NCI-H2227 (cell line): ENCODE data around the gene HOXC10.

Experiments
- DNase-seq: peaks from one replicate; lab custom pipeline; 2025; ENCODE audit not compliant: unreplicated experiment; lab: John Stamatoyannopoulos, UW

HOXC10 gene

DNA sequence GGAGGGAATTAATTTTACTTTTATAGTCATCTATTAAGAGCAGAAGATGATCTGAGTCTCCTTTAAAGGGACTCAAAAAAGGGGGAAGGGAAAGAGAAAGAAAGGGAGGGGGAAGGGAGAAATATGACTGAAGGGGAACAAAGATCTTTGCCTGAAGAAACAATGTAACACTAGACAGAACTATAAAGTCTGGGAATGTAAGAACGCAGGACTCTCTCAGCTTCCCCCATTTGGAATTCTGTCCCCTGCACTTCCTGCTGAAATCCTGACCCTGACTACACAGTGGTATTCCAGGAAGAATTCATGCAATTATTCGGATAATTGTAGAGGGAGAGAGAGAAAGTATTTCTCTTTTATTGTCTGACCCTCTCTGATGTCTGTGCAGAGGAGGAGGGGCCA, 20.6 kb upstream of the HOXC10 start:
- no peak for DNase-seq

DNA sequence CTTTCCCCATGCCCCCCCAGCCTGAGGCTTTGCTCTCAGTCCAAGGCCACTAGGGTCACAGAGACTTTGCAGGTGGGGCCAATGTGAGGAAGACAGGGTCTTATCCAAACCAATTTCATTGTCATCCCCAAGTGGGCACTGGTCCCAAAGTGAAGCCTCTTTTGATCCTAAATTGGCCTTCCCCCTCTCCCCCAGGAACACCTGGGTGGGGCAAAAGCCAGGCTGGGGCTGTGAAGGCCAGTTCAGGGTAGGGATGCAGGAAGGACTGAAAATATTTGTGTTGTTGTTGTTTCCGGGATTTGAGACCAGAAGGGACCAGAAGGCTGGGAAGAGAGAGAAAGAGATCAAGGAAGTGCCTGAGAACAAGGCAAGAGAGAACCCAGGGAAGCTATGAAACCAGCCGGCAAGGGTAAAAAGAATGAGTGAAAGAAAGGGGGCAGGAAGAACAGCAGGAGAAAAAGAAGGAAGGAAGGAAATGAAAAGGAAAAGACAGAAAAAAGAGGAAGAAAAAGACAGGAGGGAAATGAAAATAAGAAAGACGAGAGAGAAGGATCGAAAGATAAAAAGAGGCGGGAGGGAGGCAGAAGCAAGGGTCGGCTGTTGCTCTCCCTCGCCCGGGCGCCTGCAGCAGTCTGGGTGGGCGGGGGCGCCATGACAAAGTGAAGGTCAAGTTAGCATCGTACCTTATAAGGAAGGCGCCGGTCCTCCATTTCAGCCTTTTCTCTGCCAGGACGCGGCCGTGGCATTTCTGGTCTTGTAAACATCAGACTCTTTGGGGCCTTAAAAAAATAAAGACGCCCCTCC, 19.5 kb upstream of the HOXC10 start:
- DNase-seq: no peak

DNA sequence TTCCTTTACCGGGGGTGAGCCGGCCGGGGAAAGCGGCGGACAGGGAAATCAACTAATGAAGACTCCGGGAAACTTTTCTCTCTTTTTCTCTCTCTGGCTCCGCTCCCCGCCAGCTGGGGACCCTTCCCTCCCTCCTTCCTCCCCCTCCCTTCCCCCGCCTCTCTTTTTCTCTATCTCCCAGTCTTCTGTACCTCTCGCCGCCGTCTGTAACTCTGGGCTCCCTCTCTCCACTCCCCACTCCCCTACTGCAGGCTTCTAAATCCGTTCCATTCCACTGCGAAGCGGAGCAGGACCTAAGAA, 18.9 kb upstream of the HOXC10 start:
- no peak for DNase-seq

DNA sequence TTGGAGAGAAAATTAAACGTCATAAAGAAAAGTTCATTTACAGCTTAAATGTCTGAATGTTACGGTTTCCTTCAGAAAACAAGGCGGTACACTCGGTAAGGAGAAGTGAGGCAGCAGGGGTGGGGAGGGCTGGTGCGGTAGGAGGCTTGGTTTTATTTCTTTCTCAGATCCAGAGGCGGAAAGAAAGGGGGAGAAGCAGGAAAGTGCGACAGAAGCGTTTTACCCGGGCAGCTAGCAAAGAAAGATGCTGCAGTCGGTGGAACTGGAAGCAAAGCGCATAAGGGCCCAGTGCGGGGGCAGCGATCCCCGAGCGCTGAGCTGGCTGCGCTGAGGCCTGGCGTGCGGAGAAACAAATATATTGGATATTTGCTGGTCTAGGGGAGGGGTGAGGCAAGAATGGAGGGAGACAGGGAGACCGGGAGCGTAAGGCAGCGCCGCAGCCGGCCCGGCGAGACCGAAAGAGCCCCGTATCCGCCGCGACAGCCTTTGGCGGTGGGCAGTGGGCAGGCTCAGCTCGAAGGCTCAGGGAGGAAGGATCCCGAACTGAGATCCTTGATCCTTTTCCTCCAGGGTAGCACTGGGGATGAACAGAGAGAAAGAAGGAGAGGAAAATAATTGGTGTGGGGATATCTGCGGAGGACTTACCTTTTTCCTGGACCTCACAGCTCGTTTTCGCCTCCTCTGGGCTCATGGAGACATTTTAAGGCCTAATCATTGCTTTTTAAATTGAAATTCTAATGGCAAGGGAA, 18.4 kb upstream of the HOXC10 start:
- no peak for DNase-seq

DNA sequence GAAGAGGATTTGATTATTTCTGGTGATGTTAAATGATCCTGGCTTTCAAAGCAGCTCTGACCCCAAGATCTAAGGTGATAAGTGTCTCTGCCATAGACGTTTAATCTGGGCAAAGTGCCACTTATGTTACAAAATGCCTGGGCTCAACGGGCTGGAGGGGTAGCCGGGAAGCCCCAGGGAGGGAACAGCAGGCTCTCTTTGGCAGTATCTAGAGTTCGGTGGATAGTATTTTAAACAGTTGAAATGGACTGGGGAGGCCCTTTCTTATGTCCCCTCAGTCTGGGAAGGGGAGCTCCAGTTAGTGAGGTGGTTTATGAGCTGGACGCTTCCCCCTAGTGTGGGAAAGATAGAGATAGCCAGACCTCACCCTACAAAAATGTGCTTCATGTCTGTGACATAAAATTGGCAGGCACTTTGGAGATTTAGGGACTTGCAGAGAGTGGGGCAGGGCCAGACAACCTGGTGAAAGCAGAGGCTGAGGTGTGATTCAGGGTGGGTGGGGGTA, 17.5 kb upstream of the HOXC10 start:
- no peak for DNase-seq

DNA sequence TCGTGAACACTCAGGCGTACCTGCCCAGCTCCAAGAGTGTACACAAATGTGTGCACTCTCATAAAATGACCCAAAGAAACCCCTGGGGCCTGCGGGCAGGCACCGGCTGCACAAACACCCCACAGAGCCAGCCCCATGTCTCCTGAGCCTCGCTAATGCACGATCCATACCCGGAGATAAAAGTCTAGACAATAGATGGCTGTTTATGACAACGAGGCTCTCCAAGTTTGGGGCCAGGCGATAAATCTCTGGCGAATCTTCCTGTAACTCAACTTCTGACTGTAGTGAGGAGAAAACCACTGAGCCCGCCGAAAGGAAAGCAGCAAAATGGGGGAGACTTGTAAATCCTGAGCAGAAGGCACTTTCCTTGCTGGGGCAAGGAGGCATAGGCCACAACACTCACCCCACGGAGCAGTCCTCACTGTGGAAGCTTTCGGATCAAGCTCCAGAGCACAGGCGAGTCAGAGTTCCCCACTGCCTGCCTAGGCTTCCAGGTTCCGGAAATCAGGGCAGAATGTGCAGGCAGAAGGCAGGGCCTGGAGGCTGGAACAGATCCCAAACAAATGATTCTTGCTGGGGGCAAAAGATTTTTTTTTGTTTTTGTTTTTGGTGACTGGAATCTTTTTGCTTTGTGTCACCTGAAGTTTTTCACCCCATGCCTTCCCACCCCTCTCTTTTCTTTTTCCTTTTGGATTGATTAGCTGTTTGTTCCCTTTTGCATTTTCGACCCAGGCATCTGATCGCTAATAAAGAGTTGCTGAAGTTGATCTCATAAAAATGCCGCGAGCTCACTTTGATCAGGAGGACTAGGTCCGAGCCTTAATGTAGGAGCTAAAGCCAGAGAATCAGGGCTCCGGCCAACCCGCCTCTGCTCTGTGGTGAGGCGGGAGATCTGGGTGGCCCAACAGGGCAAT, 16.5 kb upstream of the HOXC10 start:
- DNase-seq: no peak

DNA sequence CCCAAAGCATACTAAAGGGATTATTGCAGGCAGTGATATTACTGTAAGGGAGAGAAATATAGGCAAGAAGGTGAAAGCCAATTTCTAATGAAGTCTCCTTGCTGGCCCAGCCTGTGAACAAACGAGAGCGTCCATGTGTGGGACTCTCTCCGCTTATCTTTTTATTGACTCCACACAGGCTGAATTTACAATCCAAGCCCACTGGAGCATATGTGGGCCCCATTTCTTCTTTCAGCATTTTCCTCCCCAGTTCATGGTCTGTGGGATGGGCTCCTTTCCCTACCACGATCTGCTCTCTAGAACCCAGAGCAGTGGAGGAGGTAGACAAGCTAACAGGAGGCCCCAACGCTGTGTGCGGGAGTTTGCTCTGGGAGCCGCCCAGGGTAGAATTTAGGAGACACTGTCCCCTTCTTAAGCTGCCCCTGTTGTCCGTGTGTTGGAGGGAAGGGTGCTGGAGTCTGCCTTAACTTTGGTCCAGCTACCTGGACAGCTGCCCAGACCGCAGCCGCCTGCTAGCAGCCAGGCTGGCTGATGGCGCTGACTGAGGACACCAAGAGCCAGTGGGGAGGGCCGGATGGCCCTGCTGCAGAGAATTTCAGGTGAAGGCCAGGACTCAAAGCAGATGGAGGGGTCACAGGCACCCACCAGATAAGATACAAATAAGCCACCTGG, 15.2 kb upstream of the HOXC10 start:
- no peak for DNase-seq

DNA sequence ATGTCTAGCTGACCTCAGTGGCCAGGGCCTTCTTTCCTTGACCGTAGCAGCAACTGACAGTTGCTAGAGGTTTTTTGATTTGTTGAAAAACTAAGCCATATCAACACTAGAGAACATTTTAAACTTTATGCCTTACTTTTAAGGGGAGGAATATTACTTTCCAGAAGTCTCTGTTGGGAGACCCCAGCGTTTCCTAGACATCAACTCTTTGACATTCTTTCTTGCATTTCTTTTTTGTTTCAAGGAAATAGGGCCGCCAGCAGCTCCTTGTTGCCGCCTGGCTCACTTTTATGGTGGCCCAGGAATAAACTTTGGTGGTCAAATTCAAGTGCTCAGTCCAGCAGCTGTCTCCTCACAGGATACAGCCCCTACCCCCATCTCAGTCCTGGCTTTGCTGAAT, 14.5 kb upstream of the HOXC10 start:
- no peak for DNase-seq

DNA sequence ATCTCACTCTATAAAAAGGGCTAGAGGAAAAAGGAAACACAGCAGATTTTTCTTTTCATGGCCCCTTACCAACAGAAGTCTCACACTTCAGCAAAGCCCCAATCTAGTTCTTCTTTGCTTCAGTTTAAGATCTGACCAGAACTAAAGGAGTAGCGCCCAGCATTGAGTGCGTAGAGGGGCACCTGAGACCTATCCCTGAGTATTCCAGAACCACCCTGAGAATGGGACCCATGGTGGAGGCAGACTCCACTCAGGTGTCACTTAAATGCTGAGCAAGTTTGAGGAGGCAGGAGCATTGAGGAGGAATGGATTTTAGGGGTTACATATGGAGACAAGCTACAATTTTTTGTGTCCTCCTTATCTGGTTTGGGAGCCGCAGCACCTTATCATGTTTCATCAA, 13.8 kb upstream of the HOXC10 start:
- no peak for DNase-seq

DNA sequence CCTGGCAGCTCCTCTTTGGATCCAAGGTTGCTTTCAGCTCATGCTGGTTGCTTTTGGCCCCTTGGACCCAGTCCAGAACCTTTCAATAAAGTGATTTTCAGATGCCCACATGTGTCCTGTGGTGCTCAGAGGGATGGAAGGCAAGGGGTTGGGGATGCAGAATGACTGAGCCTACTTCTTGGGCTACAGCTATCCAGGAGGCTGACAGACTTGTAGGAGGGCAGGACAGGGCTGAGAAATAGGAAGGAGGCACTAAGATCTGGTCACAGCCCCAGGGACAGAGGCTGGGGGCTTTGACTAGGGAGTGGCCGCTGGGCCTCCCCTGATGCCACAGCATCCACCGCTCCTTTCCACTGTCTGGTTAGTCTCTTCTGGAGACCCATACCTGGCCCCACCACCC, 13.3 kb upstream of the HOXC10 start:
- no peak for DNase-seq

DNA sequence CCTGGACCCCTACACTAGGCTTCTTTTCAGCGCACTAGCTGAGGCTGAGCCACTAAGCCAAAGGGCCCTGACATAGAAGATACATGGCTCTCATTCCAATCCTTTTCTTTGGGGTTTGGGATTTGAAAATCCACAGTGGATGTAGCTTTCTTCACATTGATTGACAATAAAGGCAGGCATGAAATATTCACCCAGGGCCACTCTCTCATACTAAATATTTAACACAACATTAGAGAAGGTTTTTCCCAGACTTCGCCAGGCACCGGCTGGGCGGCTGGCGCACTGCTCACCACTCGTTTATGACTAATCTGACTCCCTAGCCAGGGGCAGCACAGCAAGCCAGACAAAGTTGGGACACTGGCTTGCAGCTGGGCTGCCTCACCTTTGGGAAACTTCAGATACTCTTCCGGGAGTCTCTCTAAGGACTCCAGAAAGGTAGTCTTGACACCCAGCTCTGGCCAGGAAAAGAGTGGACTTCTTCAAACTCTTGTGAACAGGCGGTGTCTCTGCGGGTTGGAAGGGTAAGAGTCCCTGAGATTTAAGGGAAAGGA, 12.7 kb upstream of the HOXC10 start:
- DNase-seq: no peak

DNA sequence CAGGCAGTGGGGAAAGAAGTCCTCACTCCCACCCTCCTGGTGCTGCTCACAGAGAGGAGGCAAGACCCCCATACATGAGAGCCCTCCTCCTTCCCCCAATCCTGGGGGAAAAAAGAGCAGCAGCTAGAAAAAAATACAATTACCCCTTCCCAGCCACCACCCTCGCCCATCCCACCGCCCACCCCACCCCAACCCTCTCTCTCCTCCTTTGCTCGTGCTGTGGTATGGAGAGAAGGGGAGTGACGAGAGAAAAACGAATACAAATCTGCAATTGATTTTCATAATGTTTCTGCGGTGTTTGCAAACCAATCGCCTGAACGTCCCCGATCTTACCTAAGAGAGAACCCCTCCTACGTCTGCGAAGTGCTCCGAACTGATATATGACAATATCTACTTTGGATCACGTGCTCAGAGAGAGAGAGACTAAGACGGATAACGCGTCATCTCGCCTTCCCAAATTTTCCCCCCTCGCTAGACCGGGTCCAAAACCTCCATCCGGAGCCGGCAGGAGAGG, 12.2 kb upstream of the HOXC10 start, which contains the start of gene HOXC11:
HOXC11 (plus strand) TSS at position 405 of the 514 bp plus-strand sequence. CDS start 116 bp downstream, outside the sequence.
- DNase-seq: no peak

DNA sequence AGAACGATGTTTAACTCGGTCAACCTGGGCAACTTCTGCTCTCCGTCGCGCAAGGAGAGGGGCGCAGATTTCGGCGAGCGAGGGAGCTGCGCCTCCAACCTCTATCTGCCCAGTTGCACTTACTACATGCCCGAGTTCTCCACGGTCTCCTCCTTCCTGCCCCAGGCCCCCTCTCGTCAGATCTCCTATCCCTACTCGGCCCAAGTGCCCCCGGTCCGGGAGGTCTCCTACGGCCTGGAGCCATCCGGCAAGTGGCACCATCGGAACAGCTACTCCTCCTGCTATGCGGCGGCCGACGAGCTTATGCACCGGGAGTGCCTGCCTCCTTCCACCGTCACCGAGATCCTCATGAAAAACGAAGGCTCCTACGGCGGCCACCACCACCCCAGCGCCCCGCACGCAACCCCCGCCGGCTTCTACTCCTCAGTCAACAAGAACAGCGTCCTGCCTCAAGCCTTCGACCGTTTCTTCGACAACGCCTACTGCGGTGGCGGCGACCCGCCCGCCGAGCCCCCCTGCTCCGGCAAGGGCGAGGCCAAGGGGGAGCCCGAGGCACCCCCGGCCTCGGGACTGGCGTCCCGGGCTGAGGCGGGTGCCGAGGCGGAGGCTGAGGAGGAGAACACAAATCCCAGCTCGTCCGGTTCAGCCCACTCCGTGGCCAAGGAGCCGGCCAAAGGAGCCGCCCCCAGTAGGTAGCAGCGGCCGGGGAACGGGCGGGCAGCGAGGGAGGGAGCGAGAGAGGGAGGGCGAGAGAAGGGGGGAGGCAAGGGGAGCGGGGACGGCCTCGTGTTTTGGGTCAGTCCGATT, 11.5 kb upstream of the HOXC10 start:
- DNase-seq: no peak

DNA sequence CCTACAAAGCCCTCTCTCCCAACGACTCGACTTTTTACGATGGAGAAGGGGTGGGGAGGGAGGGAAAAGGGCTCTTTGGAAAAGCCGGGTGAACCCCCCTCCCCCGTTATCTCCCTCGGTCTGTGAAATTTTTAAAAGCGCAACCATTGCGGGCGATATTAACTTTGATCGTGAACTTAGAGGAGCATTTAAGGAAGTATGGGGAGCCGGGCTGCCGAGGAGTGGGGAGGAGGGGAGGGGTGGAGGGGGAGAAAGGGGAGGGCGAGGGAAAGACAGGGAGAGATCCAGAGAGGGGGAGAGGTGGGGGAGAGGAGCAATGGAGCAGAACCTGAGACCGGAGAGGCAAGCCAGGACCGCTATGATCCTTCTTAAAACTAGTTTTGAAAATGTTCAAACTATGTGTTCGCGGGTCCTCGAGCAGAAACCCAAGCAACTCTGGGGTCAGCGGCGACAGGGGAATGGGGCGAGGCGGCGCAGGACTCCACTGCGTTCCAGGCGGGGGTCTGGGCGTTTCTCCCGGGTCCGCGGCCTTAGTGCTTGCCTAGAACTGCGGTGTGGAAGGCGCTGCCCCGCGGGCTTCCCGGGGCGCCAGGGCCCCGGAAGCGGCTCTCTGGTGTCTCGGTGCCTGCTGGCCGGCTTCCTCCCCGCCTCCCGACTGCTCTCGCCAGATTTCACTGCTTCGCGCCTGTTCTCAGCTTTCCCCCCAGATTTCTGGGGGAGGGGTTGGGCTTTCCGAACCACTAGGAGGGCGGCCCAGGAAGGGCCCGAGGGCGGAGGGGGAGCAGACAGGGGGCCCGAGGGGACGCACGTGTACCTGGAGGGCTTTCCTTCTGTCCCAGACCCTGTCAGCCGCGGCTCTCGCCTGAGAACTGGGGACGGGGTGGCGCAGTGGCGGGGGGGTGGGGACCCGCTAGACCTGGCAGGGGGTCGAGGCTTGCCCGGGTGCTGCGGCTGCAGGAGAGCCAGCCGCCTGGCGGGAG, 10.6 kb upstream of the HOXC10 start, which contains the start of gene HOTAIR:
HOTAIR (minus strand) TSS at position 871 of the 980 bp plus-strand sequence.
- DNase-seq: no peak

DNA sequence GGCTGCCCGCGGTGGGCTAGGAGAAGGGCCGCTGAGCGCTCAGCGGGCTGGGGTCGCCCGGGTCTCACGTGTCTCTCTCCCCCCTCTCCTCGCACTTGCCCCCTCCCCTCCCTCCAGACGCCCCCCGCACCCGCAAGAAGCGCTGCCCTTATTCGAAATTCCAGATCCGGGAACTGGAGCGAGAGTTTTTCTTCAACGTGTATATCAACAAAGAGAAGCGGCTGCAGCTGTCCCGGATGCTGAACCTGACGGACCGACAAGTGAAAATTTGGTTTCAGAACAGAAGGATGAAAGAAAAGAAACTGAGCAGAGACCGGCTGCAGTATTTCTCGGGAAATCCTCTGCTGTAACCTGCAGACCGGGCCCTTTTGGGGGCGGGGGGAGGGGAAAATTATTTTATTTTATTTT, 9.9 kb upstream of the HOXC10 start:
- no peak for DNase-seq

DNA sequence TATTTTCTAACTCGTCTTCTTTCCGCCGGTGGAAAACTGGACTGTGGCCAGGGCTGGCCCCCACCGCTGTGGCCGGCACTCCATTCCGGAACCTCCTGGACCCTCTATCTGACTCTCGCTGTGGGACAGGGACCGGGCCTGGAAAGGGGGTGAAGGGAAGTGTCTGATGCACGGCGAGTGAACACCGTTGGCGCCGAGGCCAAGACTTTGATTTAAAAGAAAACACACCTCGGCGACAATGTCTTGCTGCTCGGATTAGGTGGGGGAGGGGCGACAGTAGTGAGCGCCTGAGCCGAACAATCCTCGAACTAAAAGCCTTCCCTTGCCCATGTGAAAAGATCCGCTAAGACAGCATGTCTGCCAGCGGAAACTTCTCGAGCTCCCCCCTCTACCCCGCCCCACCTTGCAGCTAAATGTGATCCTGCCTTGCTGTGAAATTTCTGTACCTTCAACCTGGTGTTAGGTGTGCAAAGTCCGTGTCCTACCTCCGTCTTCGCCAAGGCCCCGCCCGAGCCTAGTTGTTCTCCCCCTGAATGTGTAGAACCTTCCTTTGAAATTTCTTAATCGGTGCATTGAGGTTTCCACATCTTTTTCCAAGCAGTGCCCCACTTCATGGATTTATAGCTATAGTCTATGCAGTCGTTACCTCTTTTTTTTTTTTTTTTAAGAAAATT, 9.3 kb upstream of the HOXC10 start:
- no peak for DNase-seq

DNA sequence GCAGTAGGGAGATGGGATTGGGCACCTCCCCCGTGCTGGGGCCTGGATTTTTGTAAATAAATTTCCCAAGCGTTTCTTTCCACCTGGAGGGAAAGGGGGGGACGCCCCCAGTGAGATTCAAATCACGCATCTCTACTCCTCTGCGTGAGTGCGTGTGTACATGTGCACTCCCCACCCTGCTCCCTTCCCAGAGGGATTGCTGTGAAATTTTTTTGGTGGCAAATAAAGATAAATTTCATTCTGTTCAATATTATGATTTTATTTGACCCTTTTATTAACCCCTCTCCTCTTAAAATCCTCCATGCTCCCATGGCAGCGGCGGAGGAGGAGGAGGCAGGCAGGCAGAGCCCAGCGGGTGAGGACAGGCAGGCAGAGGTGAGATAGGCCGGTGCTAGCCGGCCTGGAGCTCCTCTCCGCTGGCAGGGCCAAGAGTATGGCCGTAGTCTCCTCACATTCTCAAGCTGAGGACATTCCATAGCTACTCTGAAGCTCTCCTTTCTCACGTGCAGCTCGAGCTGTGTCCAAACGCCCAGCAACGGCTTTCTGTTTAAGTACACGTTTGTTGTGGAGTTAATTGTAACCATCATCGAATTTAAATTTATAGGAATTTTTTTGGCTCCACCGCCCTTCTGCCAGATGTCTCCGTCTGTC, 8.6 kb upstream of the HOXC10 start:
- DNase-seq: no peak
